DND-41 (cell line): Measurements from ENCODE around the gene ADARB2.

Experiments used
- ATAC-seq: fragments of 200-7000 bp; cut with Tn5 transposase; 3 replicates; pipeline ENCODE4 v1.9.1; 2021; ENCODE audit warnings: low read depth; ENCODE audit not compliant: insufficient read depth
- DNase-seq: peaks from one replicate; pipeline ENCODE4 v3.0.0-alpha.2; 2020
- H2AFZ ChIP-seq: 2 replicates; pipeline ENCODE4 v1.6.0; 2012; ENCODE audit warnings: low read depth, low read length
- H3K27ac ChIP-seq: 2 replicates; pipeline ENCODE4 v1.5.1; 2012; ENCODE audit warnings: low read length, inconsistent platforms
- H3K27me3 ChIP-seq: fragments of 200-600 bp; sonication (generic); 2 replicates; pipeline ENCODE4 v1.6.0; 2012; ENCODE audit warnings: low read length, mild to moderate bottlenecking, inconsistent platforms; ENCODE audit not compliant: insufficient read depth, poor library complexity
- H3K36me3 ChIP-seq: 2 replicates; pipeline ENCODE4 v1.5.1; 2012; ENCODE audit warnings: low read length, inconsistent platforms; ENCODE audit not compliant: insufficient read depth
- H3K4me1 ChIP-seq: 2 replicates; pipeline ENCODE4 v1.5.1; 2012; ENCODE audit warnings: mild to moderate bottlenecking, low read length; ENCODE audit not compliant: insufficient read depth
- H3K4me2 ChIP-seq: 2 replicates; pipeline ENCODE4 v1.6.0; 2012; ENCODE audit warnings: mild to moderate bottlenecking, moderate library complexity, low read length, inconsistent platforms; ENCODE audit not compliant: insufficient read depth
- H3K4me3 ChIP-seq, 2 experiments: fragments of 200-600 bp in 1 of 2; shearing (Covaris generic) in 1 of 2; 2 replicates each; pipeline ENCODE4 v1.5.1; 2012 to 2016; ENCODE audit warnings: inconsistent platforms in 2 of 2, low read length in 2 of 2, mild to moderate bottlenecking in 2 of 2, low read depth in 1 of 2, moderate library complexity in 1 of 2
- H3K79me2 ChIP-seq: 2 replicates; pipeline ENCODE4 v1.6.0; 2012; ENCODE audit warnings: low read length, inconsistent platforms; ENCODE audit not compliant: insufficient read depth
- H3K9ac ChIP-seq: 2 replicates; pipeline ENCODE4 v1.6.0; 2012; ENCODE audit warnings: low read depth, mild to moderate bottlenecking, inconsistent platforms, low read length, moderate library complexity
- H3K9me3 ChIP-seq: 2 replicates; pipeline ENCODE4 v1.5.1; 2012; ENCODE audit warnings: low read length, moderate library complexity, mild to moderate bottlenecking, inconsistent platforms; ENCODE audit not compliant: insufficient read depth, severe bottlenecking
- H4K20me1 ChIP-seq: 2 replicates; pipeline ENCODE4 v1.6.0; 2012; ENCODE audit warnings: low read length; ENCODE audit not compliant: insufficient read depth
- EZH2 ChIP-seq: IDR thresholded peaks from 3 replicates; pipeline ENCODE4 v1.6.1; 2012; ENCODE audit warnings: borderline replicate concordance, low read depth, mild to moderate bottlenecking, moderate library complexity, low read length, inconsistent platforms; ENCODE audit not compliant: severe bottlenecking
- TF ChIP-seq, protein P1 (sequence below): IDR thresholded peaks from 2 replicates; pipeline ENCODE4 v1.5.1; 2012; ENCODE audit warnings: borderline replicate concordance, low read length, moderate library complexity, mild to moderate bottlenecking; ENCODE audit not compliant: poor library complexity, severe bottlenecking; ENCODE audit errors: extremely low read depth

The ADARB2 gene

GRCh38 chr10:1546431-1547110, 190.8 kb downstream of the ADARB2 start:
- no peak for ATAC-seq
- DNase-seq = peak; percentile 3
- H3K4me2 ChIP-seq = no peak overlapping the region
- no peaks in the 10 kb centered on the region for H4K20me1 ChIP-seq
- H3K9me3 ChIP-seq = no peaks in the 10 kb centered on the region
- H2AFZ ChIP-seq = no peak overlapping the region
- H3K4me3 ChIP-seq = no peak overlapping the region
- H3K79me2 ChIP-seq = no peaks in the 10 kb centered on the region
- H3K36me3 ChIP-seq = peaks cover 17% of the 10 kb centered on the region; the same call in 1 of the 2 replicates
- peaks cover 38% of the 10 kb centered on the region for H3K4me1 ChIP-seq
- H3K27me3 ChIP-seq = no peaks in the 10 kb centered on the region
- TF ChIP-seq, protein P1, sequence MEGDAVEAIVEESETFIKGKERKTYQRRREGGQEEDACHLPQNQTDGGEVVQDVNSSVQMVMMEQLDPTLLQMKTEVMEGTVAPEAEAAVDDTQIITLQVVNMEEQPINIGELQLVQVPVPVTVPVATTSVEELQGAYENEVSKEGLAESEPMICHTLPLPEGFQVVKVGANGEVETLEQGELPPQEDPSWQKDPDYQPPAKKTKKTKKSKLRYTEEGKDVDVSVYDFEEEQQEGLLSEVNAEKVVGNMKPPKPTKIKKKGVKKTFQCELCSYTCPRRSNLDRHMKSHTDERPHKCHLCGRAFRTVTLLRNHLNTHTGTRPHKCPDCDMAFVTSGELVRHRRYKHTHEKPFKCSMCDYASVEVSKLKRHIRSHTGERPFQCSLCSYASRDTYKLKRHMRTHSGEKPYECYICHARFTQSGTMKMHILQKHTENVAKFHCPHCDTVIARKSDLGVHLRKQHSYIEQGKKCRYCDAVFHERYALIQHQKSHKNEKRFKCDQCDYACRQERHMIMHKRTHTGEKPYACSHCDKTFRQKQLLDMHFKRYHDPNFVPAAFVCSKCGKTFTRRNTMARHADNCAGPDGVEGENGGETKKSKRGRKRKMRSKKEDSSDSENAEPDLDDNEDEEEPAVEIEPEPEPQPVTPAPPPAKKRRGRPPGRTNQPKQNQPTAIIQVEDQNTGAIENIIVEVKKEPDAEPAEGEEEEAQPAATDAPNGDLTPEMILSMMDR = no peak
- no peak for TF ChIP-seq EZH2
- peak overlapping the region; percentile 50; the same call in 1 of the 2 replicates for H3K27ac ChIP-seq
- H3K9ac ChIP-seq = no peak overlapping the region; the same call in 1 of the 2 replicates

DNA sequence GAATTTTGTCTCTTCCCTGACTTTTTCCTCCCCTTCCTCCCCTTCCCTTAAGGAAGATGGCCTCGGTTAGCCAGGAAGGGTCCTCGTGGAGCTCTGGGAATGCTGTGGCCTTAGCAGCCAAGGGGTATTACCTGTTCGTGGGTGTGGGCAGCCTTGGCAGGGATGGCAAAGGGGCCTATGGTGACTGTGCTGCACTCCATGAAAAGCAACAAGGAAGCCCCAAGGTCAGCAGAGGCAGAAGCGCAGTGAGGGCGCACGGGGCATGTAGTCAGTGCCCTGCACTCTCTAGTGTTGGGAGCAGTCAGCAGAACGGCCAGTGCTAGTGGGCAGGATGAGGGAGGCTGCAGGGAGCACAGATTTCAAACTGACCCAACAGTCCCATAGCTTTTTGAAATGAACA, 191.8 kb downstream of the ADARB2 start:
- peaks cover 17% of the 10 kb centered on the region; the same call in 1 of the 2 replicates for H3K36me3 ChIP-seq
- no peak for TF ChIP-seq EZH2
- TF ChIP-seq, protein P1 = no peak
- no peaks in the 10 kb centered on the region for H3K79me2 ChIP-seq
- H3K9ac ChIP-seq = no peak overlapping the region
- H4K20me1 ChIP-seq = no peaks in the 10 kb centered on the region
- no peaks in the 10 kb centered on the region for H3K9me3 ChIP-seq
- H3K4me2 ChIP-seq = no peak overlapping the region
- H3K27ac ChIP-seq = peak overlapping the region; percentile 35; the same call in 1 of the 2 replicates
- H3K27me3 ChIP-seq = no peaks in the 10 kb centered on the region
- H3K4me1 ChIP-seq = peaks cover 28% of the 10 kb centered on the region
- no peak overlapping the region for H2AFZ ChIP-seq
- H3K4me3 ChIP-seq = no peak overlapping the region
- ATAC-seq = no peak
- DNase-seq = no peak

DNA sequence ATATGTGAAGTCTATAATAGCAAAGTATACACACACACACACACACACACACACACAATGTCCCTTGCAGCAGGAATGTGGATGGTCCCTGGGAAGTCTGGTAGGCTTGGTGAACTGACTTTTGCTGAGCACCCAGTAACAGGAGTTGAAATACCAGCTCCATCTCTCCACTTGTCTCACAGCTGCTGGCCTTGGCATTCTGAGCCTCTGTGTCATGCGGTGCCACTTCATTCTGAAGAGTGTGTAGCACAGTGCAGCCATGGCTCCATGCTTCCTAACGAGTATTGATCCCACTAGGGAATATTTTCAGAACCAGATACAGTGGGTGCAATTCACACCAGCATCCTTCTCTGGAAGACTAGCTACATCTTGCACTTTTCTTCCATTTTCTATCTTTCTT, 192.4 kb downstream of the ADARB2 start:
- H3K79me2 ChIP-seq = no peaks in the 10 kb centered on the region
- H3K9me3 ChIP-seq = no peaks in the 10 kb centered on the region
- DNase-seq (peak; percentile 6), ATAC-seq (no peak)
- no peak overlapping the region for H3K4me2 ChIP-seq
- H3K36me3 ChIP-seq = peaks cover 21% of the 10 kb centered on the region
- TF ChIP-seq, protein P1 = no peak
- TF ChIP-seq EZH2 = no peak
- peaks cover 22% of the 10 kb centered on the region for H3K4me1 ChIP-seq
- no peak overlapping the region for H3K9ac ChIP-seq
- no peaks in the 10 kb centered on the region for H3K27me3 ChIP-seq
- no peaks in the 10 kb centered on the region for H4K20me1 ChIP-seq
- H3K27ac ChIP-seq = no peak overlapping the region
- no peak overlapping the region for H3K4me3 ChIP-seq
- H2AFZ ChIP-seq = no peak overlapping the region
